Smooth muscle cell (in vitro differentiated cells): Measurements from ENCODE around the gene RINL. TPM values are rescaled to one million over a fixed set of nuclear protein-coding genes. Genes with fewer than 3 reads are reported as not detected.

ENCODE experiments used
- DNase-seq: peaks from one replicate; lab custom pipeline; 2025; ENCODE audit not compliant: unreplicated experiment; lab: John Stamatoyannopoulos, UW
- H2AFZ ChIP-seq: fragments of 200-600 bp; sonication (generic); 2 replicates; pipeline ENCODE4 v1.6.0; 2016; ENCODE audit warnings: antibody characterized with exemption, low read depth, mild to moderate bottlenecking
- H3F3A ChIP-seq: fragments of 200-600 bp; sonication (generic); 2 replicates; pipeline ENCODE4 v1.6.0; 2017; ENCODE audit warnings: antibody characterized with exemption, low read depth
- H3K27ac ChIP-seq: fragments of 200-600 bp; sonication (generic); 2 replicates; pipeline ENCODE4 v1.5.1; 2016; ENCODE audit warnings: low read depth, mild to moderate bottlenecking
- H3K27me3 ChIP-seq: fragments of 200-600 bp; sonication (generic); 2 replicates; pipeline ENCODE4 v1.6.1; 2016; ENCODE audit warnings: low read depth, mild to moderate bottlenecking
- H3K36me3 ChIP-seq: fragments of 200-600 bp; sonication (generic); 2 replicates; pipeline ENCODE4 v1.5.1; 2016; ENCODE audit warnings: low read depth
- H3K4me1 ChIP-seq: fragments of 200-600 bp; sonication (generic); 2 replicates; pipeline ENCODE4 v1.5.1; 2016; ENCODE audit warnings: low read depth
- H3K4me2 ChIP-seq: fragments of 200-600 bp; sonication (generic); 2 replicates; pipeline ENCODE4 v1.6.0; 2016; ENCODE audit warnings: mild to moderate bottlenecking
- H3K4me3 ChIP-seq: fragments of 200-600 bp; sonication (generic); 2 replicates; pipeline ENCODE4 v1.5.1; 2016; ENCODE audit warnings: mild to moderate bottlenecking
- H3K79me2 ChIP-seq: fragments of 200-600 bp; sonication (generic); 2 replicates; pipeline ENCODE4 v1.6.0; 2016; ENCODE audit warnings: low read depth, mild to moderate bottlenecking
- H3K9ac ChIP-seq: fragments of 200-600 bp; sonication (generic); 2 replicates; pipeline ENCODE4 v1.6.0; 2016; ENCODE audit warnings: low read depth
- H3K9me3 ChIP-seq: fragments of 200-600 bp; sonication (generic); replicated peaks from 2 replicates; pipeline ENCODE4 v1.5.1; 2016; ENCODE audit warnings: low read depth
- H4K20me1 ChIP-seq: fragments of 200-600 bp; sonication (generic); 2 replicates; pipeline ENCODE4 v1.6.0; 2016; ENCODE audit warnings: low read depth
- CTCF ChIP-seq: fragments of 200-600 bp; sonication (generic); IDR thresholded peaks from 2 replicates; pipeline ENCODE4 v1.5.1; 2017; ENCODE audit warnings: borderline replicate concordance, mild to moderate bottlenecking, antibody characterized with exemption; ENCODE audit not compliant: insufficient read depth, poor library complexity, severe bottlenecking
- WGBS: methylation state at CpG from one replicate; pipeline ENCODE4 v1.1.7; 2016; ENCODE audit warnings: low lambda C conversion rate; 5-methylcytosine and 5-hydroxymethylcytosine counted together
- polyA plus RNA-seq: library from polyadenylated mRNA; unstranded; fragments of >200 nt; fragmentation: Nextera tagmentation; extraction: Ambion mirVana; gene quantifications from 2 replicates; pipeline ENCODE4 v1.2.1, GENCODE V29; 2016
- total RNA-seq: library from RNA; depleted of rRNA; stranded (reverse); fragments of >200 nt; gene quantifications from 2 replicates; pipeline ENCODE4 v1.2.3, GENCODE V29; 2014

Gene RINL
- total and polyA plus RNA-seq, 2 experiments from 2014 or later, result 2.0 to 3.0 TPM

- H3K4me3 ChIP-seq, result no peak overlapping the region
- no peak for TF ChIP-seq CTCF
- H3K79me2 ChIP-seq, result peaks cover 8% of the 10 kb centered on the region
- no peak overlapping the region for H3K4me2 ChIP-seq
- no peak for DNase-seq
- H3K27ac ChIP-seq, result peak overlapping the region; percentile 90
- peaks cover 26% of the 10 kb centered on the region for H4K20me1 ChIP-seq
- H3F3A ChIP-seq, result peaks cover 35% of the 10 kb centered on the region
- no peak overlapping the region for H2AFZ ChIP-seq
- H3K9me3 ChIP-seq, result no peaks in the 10 kb centered on the region
- H3K9ac ChIP-seq, result no peak overlapping the region
- 95% methylated on average over 6 of the region's 6 CpGs for WGBS
- H3K4me1 ChIP-seq, result no peaks in the 10 kb centered on the region
- H3K27me3 ChIP-seq, result no peaks in the 10 kb centered on the region
- H3K36me3 ChIP-seq, result peaks cover 5% of the 10 kb centered on the region
These were observed 43.5 kb downstream of the RINL start for GRCh38 chr19:38834590-38834989.

- Histone ChIP-seq H3K27ac (peak overlapping the region; percentile 90), H3K9me3 (no peaks in the 10 kb centered on the region), H3K79me2 (peaks cover 7% of the 10 kb centered on the region), H3K4me2 (no peak overlapping the region), H3K4me1 (no peaks in the 10 kb centered on the region), H3F3A (peaks cover 32% of the 10 kb centered on the region), H3K36me3 (peaks cover under 1% of the 10 kb centered on the region), H3K27me3 (no peaks in the 10 kb centered on the region), H2AFZ (no peak overlapping the region), H4K20me1 (peaks cover 21% of the 10 kb centered on the region), H3K4me3 (no peak overlapping the region), H3K9ac (no peak overlapping the region)
- TF ChIP-seq CTCF, result no peak
- DNase-seq, result no peak
- 98% methylated on average over 4 of the region's 4 CpGs for WGBS
These were observed 44.0 kb downstream of the RINL start for GRCh38 chr19:38834104-38834490.

GRCh38 chr19:38833092-38833425 lies 45.0 kb downstream of the RINL start:
- DNase-seq, result no peak
- 97% methylated on average over 7 of the region's 7 CpGs for WGBS
- H3K27me3 ChIP-seq, result no peaks in the 10 kb centered on the region
- no peak overlapping the region for H3K9ac ChIP-seq
- TF ChIP-seq CTCF, result no peak
- no peaks in the 10 kb centered on the region for H3K36me3 ChIP-seq
- H2AFZ ChIP-seq, result no peak overlapping the region
- H3K79me2 ChIP-seq, result peaks cover 11% of the 10 kb centered on the region
- peak overlapping the region; percentile 99 for H3K27ac ChIP-seq
- H3K4me2 ChIP-seq, result no peak overlapping the region
- peaks cover 11% of the 10 kb centered on the region for H4K20me1 ChIP-seq
- no peaks in the 10 kb centered on the region for H3K4me1 ChIP-seq
- no peaks in the 10 kb centered on the region for H3K9me3 ChIP-seq
- no peak overlapping the region for H3K4me3 ChIP-seq
- H3F3A ChIP-seq, result peaks cover 30% of the 10 kb centered on the region

GRCh38 chr19:38831142-38831605 lies 46.9 kb downstream of the RINL start:
- peaks cover 14% of the 10 kb centered on the region for H3F3A ChIP-seq
- no peak for TF ChIP-seq CTCF
- 14% methylated on average over 16 of the region's 16 CpGs for WGBS
- no peaks in the 10 kb centered on the region for H3K36me3 ChIP-seq
- H2AFZ ChIP-seq, result no peak overlapping the region
- peak overlapping the region; percentile 54 for H3K4me3 ChIP-seq
- H4K20me1 ChIP-seq, result no peaks in the 10 kb centered on the region
- peaks cover 11% of the 10 kb centered on the region for H3K79me2 ChIP-seq
- peak overlapping the region; percentile 97 for H3K9ac ChIP-seq
- H3K4me2 ChIP-seq, result peak overlapping the region; percentile 85
- H3K27me3 ChIP-seq, result no peaks in the 10 kb centered on the region
- DNase-seq, result peak; percentile 51
- H3K4me1 ChIP-seq, result no peaks in the 10 kb centered on the region
- peak overlapping the region; percentile 99 for H3K27ac ChIP-seq
- H3K9me3 ChIP-seq, result no peaks in the 10 kb centered on the region
